Fibroblast of lung (primary cell): Measurements from ENCODE around the gene YKT6.

ENCODE experiments used
- EZH2 ChIP-seq: IDR thresholded peaks from 2 replicates; pipeline ENCODE4 v1.5.1; 2012; ENCODE audit warnings: low read length, control low read depth, mild to moderate bottlenecking; ENCODE audit errors: missing control alignments
- TF ChIP-seq, protein P1 (sequence below), 2 donors: IDR thresholded peaks in 1 of 2; conservative IDR thresholded peaks in 1 of 2; 1 replicate in 1 of 2; 2 replicates in 1 of 2; pipeline ENCODE4 v1.5.1; 2011 to 2012; ENCODE audit warnings: low read length in 2 of 2, control low read depth in 1 of 2, inconsistent platforms in 1 of 2, low read depth in 1 of 2, mild to moderate bottlenecking in 1 of 2

DNA sequence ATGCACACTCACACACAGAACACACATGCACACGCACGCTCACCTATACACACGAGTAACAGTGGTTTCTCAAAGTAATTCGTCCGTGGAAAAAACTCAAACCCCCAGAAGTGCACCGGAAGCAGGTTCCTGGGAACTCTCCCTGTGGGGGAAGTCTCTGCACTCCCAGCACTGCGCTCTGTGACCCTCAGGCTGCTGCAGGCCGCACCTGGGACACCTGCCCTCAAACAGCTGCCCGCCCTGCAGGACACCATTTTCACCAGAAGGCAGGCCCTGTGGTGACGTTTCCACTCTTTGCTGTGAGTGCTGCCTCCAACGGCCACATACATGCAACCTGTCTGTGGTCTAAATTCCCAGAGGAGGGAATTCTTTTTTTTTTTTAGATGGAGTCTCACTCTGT lies 21.3 kb downstream of the YKT6 start:
- TF ChIP-seq, protein P1, sequence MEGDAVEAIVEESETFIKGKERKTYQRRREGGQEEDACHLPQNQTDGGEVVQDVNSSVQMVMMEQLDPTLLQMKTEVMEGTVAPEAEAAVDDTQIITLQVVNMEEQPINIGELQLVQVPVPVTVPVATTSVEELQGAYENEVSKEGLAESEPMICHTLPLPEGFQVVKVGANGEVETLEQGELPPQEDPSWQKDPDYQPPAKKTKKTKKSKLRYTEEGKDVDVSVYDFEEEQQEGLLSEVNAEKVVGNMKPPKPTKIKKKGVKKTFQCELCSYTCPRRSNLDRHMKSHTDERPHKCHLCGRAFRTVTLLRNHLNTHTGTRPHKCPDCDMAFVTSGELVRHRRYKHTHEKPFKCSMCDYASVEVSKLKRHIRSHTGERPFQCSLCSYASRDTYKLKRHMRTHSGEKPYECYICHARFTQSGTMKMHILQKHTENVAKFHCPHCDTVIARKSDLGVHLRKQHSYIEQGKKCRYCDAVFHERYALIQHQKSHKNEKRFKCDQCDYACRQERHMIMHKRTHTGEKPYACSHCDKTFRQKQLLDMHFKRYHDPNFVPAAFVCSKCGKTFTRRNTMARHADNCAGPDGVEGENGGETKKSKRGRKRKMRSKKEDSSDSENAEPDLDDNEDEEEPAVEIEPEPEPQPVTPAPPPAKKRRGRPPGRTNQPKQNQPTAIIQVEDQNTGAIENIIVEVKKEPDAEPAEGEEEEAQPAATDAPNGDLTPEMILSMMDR (conservative IDR thresholded peaks at IDR 0.05 in 1 of 2, IDR thresholded peaks at IDR 0.05 in 1 of 2; ENCODE audit: low read depth in 1 of 2, low read length in 2 of 2), result no peak
- no peak for TF ChIP-seq EZH2
